Left hindlimb (tissue), 1 donor: Measurements from ENCODE around the gene RBM19.

Source experiments
- DNase-seq: peaks from one replicate; pipeline ENCODE4 v3.0.0-alpha.2; 2018

RBM19 gene

DNA sequence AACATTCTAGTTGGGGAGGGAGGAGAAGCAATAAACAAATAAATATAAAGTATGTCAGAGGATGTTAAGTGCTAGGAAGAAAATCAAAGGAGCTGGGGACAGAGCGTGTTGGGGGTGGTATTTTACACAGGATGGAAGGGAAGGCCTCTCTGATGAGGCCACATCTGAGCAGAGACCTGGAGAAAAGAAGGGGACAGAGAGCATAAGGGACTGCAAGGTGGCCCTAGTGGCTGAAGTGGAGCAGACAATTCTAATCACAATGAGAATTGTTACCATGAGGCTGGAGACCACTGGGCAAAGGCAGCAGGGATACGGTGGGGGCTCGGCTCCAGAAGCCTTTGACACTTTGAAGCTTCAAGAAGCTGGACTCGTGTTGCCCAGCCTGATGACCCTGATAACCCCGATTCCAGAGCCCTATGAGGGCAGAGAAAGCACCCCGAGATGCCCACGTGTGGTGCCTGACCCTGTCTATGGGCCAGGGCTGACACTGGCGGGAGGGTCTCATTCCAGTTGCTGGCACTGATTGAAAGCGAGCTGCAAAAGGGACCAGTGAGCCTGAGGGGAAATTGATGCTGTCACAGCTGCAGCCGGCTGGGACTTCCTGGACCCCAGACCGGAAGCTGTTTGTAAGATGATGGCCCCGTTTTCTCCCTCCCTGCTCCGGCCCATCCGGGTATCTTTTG, 169.1 kb downstream of the RBM19 start:
- DNase-seq = no peak

DNA sequence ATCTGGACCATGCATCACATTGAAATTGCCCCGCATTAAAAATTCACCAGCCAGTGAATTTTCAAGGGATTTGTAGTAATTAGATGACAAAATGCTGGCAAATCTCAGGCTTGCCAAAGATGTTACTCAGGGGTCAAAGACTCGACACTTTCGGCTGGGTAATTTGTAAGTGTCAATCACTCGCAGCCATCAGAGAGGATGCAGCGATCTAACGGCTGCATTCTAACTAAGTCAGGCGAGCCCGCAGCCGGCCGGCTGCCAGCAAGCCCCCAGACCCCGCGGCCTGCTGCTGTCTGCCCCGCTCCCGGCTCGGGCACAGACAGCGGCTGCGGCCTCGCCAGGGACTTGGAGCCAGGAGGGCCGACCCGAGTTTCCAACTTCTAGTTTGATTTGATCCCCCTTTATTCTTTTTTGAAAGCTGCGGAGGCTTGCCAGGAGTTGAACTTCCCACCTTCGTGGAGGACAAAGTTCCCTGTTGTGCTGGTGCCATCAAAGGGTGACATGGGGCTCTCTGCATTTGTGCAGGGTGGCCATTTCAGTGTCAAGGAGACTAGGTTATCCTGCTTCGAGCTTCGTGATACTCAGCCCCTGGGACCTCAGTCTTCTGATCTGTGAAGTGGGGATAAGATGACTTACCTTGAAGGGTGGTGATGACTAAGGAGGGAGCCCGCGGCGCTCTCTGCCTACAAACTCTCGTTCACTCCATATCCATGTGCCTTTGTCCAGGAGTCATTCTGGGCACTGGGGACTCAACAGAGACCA, 169.9 kb downstream of the RBM19 start:
- DNase-seq = no peak

DNA sequence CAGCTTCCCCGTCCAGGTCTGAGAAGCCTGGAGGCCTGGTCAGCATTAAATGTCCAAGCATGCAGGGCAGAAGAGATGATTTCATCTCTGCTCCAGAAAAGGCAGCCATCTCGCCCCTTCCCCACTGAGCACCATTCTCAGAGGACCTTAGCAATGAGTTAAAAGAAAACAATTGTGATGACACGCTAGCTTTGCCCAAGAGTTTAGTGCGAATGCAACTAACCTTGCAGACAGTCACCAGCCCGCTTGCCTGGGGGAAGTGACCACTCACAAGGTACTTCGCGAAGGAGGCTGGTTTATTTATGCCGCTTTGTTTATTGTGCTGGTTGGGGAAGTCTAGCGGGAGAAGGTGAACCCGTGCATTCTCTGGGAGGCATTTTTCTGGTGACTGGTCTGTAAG, 170.7 kb downstream of the RBM19 start:
- no peak for DNase-seq

DNA sequence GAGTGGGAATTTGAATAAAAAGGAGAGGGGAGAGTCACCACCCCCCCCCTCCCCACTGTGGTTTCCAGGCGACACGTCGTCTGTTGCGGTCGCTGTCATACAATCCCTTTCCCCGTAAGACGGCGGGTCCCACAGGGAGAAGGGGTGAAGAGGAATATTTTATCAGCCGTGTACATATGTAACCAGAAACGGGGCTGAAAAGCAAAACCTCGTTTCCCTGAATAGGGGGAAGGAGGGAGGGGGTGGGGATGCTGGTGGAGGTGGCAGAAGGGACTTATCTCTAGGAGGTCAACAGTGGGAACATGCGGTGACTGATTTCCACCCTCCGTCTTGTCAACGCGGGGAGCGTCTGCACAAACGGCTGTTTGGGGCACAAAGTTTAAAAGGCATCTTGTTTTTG, 171.4 kb downstream of the RBM19 start:
- DNase-seq = no peak

DNA sequence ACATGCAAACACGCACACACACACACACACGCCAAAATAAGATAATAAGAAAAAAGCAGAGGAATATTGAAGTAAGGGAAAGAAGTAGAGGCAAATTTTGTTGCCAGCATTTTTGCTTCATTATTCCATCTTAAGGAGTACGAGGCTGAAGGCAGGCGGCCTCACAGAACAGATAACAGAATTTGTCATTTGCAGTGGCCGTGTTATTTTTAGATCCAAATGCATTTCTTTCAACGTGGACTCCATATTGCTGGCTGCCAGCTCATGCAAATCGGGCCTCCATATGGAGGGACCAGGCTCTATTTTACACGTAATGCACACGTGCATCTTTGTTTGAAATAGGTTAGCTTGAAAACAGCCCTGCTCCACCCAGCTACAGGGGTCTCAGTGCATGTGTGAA, 172.9 kb downstream of the RBM19 start:
- DNase-seq = no peak

DNA sequence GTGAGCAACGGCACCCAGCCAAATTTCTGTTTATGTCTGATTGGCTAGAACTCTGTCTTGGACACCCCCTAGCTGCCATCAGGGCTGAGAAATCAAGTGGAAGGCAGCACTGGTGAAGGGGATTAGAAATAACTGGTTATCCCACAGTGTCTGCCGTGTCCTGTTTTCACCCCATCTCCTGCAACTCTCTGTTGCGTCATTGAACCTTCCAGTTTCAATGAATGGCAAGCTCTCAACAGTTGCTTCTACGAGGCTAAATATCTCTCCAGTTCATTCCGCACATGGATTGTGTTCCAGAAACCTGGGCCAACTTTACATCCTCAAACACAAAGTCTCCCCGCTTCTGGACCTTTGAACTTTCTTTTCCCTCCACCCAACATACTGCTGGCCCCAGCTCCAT, 173.7 kb downstream of the RBM19 start:
- no peak for DNase-seq

DNA sequence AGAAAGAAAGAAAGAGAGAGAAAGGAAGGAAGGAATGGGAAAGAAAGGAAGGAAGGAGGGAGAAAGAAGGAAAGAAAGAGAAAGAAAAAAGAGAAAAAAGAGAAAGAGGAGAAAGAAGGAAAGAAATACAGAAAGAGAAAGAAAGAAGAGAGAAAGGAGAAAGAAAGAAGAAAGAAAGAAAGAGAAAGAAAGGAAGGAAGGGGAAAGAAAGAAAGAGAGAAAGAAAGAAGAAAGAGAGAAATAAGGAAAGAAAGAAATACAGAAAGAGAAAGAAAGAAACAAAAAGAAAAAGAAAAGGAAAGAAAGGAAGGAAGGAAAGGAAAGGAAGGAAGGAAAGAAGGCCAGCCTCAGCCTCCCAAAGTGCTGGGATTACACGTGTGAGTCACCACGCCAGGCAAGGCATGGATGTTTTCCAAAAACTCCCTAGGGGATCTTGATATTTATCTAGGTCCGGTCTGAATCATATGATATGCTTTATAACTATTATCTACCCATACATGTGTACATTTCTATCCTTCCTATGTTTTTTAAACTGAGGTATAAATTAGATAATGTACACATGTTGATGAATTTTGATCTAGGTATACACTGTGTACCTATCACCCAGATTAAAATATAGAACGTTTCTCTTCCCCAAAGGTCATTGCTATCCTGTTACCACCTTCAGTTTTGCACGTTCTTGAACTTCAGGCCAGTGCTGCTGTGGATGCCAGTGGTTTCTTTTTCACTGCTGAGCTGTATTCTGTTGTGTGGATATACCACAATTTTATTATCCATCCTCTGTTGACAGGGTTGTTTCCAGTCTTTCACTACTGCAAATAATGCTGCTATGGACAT, 177.9 kb downstream of the RBM19 start:
- no peak for DNase-seq

DNA sequence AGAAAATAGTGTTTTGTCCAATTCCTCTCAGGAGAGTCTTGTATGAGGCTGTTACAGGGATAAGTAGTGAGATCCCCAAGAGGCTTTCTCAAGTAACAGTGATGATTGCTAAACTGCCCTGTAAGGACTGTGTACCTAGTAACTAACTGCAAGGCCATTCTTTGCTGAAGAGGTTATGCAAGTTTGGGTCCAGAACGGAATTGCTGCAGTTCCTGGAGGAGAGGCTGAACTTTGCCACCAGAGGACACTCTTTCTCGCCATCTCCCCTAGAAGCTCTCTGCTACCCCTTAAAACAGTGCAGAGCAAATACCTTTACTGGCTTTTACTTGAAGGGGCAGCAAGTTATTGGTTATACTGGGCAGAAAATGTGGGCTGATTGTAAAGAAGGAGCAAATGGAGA, 180.0 kb downstream of the RBM19 start:
- no peak for DNase-seq

DNA sequence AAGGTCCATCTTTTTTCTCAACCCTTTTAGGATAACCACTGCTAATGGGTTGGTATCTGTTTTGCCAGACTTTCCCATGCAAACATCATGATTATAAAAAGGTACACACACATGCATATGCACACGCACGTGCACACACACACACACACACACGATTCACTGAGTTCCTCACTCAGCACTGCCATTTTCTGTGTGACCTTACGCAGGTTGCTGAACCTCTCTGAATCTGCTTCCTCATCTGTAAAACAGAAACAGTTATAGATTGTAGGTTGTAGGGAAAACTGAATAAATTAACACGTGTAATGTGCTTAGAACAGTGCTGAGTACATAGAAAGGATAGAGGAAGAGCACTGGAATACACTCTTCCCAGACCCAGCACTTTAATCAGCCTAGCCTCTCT, 182.3 kb downstream of the RBM19 start:
- DNase-seq = no peak

DNA sequence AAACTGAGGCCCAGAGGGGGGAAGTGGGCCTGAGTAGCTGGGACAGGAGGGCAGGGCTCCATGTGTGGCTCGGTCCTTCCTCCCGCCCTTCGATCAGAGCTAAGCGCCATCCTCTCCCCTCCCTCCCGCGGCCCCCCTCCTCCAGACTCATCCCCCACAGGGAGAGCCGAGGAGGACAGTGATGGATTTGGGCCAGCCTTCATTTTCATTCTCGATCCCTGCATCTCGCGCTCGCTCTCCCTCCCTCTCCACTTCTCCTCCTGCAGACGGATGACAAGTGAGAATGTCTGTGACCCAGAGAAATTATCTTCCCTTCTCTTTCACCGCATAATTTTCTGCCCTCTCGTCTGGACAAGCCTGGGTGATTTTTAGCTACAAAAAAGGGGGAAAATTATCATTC, 183.3 kb downstream of the RBM19 start:
- DNase-seq = no peak

DNA sequence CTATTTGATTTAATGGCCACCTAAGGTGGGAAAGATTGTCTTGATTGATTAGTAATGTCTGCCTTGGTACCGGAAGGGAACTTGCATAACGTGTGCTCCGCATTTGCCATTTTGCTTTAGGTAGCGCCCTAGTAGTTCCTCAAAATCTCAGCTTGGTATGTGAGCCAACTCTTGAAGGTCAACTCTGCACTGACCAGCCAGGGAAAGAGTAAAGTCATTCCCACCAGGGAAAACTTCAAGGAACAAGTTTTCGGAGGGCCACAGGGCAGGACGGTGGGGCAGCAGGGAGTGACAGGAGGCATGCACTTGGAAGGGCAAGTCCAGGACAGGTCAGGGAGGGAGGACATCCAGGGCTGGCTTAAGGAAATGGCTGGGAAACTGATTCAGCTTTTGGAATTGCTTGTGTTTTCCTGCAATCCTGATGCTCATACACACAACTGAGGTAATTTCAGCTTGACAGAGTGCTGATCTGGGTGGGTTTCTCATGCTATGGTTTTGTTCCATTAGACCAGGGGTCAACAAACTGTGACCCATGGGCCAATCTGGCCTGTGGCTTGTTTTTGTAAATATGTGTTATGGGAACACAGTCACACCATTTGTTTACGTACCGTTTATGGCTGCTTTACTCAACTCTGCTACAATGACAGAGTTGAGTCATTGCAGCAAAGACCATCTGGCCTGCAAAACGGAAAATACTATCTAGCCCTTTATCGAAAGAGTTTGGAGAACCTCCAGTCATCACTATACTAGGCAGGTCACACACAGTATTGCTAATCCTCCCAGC, 184.5 kb downstream of the RBM19 start:
- DNase-seq = no peak

DNA sequence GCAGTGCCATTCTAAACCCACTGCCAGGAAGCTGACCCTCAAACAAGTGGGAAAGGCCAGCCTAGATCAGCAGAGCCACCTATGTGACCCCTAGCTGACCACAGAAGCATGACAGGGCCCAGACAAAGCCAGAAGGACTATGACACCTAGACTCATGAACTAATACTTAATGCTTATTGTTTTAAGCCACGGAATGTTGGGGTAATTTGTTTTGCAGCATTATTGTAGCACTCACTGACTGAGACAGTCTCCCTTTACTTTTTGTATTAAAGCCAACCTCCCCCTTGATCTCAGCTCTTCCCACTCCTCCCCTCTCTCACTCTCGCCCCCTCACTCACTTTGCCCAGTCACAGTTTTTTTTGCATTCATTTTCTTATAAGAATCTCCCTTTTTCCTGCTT, 186.4 kb downstream of the RBM19 start:
- DNase-seq = no peak

DNA sequence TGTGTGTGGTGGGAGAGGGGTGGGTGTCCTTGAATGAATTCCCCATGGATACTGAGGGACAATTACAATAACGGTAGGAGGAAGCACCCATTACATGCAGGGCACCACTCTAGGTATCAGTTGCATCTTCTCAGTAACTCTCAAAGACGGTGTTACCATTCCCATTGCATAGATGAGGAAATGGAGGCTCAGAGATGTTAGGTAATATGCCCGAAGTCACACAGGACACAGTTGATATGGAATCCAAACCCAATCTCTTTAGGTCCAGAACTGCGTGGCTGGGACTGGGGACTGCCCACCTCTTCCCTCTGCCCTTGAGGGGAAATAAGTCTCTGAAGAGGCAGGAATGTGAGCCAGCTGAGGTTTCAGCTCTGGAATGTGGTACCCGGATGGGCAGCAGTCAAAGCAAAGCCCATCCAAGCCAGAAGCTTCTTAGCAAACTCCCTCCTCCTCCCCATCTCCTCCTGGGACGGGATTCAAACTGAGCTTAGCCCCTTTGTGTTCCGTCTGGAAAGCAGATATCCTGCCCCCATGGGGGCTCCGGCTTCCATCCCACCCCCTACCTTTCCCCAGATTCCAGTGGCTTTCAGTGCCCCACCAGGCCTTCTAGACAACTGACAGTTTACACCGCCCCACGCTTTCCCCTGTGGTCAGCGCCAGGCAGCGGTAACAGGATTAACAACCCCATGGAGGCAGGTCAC, 187.5 kb downstream of the RBM19 start:
- no peak for DNase-seq

DNA sequence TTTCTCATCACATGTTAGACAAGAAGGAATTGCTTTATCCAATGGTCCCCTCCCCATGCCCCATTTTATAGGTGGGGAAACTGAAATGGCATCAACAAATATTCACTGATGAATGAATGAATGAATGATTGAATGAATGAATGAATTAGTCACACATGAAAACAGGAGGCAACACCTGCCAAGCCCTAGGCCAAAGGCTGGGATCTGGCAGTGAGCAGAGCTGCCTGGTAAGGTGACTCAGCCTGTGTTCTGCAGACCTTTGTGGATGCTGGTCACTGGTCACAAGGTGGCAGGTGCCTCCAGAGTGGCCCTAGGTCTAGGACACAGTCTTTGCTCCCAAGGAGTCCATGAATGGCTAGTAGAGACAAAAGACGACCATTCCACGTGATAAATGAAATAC, 188.4 kb downstream of the RBM19 start:
- no peak for DNase-seq

DNA sequence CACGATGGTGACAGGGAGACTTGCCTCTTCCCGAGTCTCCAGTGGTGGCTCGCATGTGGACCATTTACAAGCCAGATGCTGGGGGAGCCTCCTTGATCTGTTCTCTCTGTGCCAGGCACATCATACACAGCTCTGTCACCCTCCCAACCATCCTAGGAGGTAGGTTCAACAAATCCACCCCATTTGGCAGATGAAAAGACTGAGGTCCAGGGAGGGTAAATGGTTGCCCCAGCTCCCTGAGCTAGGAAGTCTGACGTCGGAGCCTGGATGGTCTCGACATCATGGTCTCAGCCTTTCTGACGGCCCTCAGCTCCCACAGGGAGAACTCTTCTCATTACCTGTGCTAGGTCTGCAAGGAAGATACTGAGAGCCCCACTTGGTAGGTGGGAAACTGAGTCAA, 189.6 kb downstream of the RBM19 start:
- no peak for DNase-seq

DNA sequence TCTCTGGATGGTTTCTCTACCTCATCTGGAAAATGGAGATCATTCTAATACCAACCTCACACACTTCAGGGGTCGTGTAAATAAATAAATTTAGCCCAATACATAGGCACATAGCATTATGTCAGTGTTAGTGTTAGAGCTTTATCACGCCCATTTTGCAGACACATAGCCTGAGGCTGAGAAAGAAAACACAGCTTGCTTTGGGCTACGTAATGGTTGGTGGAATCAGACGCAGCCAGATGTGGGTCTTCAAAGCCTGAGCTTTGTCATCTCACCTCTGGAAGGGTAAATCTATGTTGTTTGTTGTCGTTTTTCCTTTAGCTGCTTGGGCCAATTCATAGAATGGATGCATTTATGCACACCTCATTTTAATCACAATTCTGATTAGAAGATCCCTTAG, 191.6 kb downstream of the RBM19 start:
- DNase-seq = no peak

DNA sequence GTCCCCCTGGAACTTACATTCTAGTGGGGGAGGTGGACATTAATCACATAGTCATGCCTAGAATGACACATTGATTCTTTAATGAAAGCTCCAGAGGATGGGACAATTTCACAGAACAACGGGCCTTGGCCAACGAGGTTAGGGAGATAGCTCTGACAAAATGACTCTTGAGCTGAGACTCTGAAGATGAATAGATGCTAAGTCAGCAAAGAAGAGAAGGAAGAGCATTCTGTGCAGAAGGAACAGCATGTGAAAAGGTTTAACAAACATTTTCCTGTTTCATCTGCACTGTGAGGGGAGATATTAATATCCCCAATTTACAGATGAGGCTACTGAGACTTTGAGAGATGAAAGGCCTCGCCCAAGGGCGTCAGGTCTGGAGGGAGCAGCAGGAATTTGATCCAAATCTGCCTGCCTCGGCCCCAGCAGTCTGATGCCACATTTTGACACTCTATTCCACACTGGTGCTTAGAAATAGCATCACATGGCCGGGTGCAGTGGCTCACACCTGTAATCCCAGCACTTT, 193.6 kb downstream of the RBM19 start:
- no peak for DNase-seq

DNA sequence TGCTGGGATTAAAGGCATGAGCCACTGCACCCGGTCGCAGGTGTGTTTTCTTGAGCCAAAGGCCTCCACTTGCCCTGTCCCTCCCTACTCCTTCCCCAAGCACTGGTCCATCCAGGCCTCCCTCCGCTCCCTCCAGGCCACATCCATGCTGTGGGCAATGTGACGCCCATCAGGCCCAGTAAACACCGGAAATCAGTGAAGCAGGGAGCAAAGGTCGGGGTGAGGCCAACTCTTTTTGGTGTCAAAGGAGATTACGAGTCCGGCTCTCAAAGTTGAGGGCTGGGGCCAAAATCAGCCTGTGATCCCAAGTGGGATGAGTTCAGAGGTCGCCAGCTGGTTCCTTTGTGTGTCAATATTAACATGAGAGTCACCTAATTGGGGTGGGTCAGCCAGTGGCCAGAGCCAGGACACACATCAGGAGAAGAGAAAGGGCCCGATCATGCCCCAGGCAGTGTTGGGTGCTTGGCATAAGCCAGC, 195.7 kb downstream of the RBM19 start:
- DNase-seq = no peak

DNA sequence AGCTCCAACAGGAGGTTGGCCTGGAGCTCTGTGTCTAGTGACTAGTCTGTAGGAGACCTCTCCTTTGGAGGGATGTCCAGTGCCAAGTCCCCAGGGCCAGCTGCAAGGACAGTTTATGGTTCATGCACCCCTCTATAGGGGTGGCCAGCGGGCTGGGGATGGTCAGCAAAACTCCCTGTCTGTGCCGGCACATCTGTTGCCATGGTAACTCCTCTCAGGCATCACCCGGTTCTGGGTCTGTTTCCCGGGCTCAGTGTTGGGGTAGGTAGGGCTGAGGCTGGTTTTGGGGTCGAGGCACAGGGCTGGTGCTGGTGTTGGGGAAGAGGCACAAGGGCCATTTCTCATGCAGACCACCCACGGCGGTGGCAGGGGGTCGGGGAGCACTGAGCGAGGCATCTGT, 196.8 kb downstream of the RBM19 start:
- DNase-seq = no peak

DNA sequence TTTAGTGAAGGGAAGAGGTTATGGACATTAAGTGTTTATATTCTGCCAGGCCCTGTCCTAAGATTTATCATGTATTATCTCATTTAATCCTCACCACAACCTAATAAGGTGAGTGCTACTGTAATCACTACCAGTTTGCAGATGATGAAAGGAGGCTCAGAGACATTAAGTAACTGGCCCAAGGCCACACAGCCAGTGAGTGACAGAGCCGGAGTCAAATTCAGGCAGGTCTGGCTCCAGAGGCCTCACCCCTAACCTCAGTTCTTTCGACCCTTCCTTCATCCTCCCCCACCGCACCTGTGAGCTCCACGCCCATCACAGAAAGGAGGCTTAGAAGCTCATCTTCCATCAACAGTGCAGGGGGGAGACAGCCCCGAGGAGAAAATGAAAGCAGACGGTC, 197.3 kb downstream of the RBM19 start:
- no peak for DNase-seq

DNA sequence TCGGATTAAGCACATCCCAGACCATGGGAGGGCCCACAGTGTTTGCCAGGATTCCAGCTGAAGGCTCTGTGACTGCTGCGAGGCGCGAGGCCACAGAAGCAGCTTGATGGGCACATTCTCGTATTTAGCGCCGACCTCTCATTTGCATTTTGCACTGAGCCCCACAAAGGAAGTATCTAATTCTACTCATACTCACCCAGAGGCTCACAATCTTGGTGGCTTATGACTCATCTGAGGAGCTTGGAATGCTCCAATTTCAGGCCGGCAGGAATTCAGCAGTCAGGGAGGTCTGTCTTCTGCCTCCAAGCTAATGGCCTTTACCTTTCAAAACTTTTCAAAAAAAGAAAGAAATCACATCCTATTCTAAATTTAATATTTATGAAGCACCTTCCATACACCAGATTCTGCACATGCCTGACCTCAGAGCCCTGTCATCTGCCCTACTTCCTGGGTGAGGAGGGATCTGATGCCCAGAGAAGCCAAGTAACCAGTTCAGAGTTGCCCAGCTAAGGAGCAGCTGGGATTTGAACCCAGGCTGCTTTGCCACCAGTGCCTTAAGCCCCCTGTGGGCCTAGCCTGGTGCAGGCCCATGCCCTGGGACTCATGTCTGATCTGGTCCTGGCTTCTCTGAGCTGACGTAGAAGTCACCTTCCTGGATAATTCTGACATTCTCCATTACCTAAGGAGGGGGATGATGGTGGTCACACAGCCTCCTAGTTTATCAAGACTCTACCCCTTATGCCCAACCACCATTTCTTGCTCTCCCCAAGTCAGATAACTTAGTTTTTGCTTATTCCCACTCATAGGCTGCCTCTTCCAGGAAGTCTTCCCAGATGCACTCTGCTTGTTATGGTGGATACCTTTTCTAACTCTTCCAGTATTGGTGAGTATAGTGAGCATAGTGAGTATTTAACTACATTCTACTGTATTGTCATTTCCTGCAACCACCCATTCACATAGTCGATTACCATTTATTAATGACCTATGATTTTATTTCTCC, 198.9 kb downstream of the RBM19 start:
- DNase-seq = no peak
